Measurements from ENCODE around the gene UBE2E1.

Gene UBE2E1

DNA sequence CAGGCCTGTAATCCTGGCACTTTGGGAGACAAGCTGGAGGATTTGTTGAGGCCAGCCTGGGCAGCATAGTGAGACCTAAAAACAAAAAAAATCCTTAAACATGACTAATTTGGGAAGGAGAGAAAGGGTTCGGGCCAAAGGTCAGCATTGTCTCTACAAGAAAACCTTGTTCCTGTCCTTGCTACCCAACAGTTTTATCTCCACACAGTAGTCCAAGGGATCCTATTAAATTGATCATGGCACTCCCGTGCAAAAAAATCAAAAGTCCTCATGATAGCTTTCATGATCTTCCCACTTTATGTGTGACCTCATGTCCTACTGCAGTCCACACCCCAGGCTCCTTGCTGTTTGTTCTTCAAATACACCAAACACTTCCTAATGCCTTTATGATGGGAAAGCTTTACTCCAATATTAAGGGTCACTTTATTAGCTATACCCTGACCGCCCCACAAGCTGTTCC lies 115.3 kb downstream of the UBE2E1 start:
- DNase-seq (no peak), ATAC-seq (replicated peaks) (no peak)
- Mint-ChIP-seq H3K27me3 (no peaks in the 10 kb centered on the region), H3K4me1 (peaks cover 21 to 46% of the 10 kb centered on the region in 2 donors), H3K36me3 (peaks cover 40 to 45% of the 10 kb centered on the region in 2 donors), H3K9me3 (no peaks in the 10 kb centered on the region), H3K27ac (peak overlapping the region; percentile 65), H3K4me3 (no peak overlapping the region)

DNA sequence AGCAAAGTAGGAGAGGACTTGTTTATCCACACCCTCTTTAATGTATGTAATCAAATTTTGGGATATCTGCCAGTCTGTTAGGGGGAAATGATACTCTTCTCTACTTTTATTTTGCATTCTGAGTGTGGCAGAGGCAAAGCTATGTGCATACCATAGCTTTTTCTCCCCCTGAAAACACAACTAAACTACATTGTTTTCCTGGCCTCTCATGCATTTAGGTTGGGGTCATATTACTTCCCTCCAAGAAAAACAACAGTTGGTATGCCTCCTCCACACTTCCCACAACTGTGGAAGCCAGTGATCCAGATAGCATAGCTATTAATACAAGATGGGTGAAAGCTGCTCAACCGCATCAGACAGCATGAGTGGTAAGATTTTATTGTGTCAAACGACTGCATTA lies 118.0 kb downstream of the UBE2E1 start:
- Mint-ChIP-seq H3K9me3 (no peaks in the 10 kb centered on the region), H3K27me3 (no peaks in the 10 kb centered on the region), H3K4me1 (peaks cover 13 to 27% of the 10 kb centered on the region in 2 donors), H3K27ac (no peak overlapping the region), H3K4me3 (no peak overlapping the region), H3K36me3 (peaks cover 21 to 29% of the 10 kb centered on the region in 2 donors)
- DNase-seq (no peak), ATAC-seq (replicated peaks) (no peak)

DNA sequence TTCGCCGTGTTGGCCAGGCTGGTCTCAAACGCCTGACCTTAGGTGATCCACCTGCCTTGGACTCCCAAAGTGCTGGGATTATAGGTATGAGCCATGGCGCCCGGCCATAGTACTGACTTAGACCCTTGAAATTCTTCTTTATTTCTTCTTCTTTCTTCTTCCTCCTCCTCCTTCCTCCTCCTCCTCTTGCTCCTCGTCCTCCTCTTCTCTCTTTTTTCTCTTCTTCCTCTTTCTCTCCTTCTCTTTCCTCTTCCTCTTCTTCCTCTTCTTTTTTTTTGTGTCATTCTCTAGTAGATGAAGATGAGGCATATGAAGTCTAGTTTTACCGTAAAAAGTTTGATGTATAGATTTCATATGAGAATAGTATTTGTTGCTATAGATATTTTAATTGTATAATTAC lies 120.5 kb downstream of the UBE2E1 start:
- Mint-ChIP-seq H3K36me3 (peaks cover 8% of the 10 kb centered on the region in 2 donors), H3K9me3 (no peaks in the 10 kb centered on the region)
- no peak for ATAC-seq (replicated peaks)

DNA sequence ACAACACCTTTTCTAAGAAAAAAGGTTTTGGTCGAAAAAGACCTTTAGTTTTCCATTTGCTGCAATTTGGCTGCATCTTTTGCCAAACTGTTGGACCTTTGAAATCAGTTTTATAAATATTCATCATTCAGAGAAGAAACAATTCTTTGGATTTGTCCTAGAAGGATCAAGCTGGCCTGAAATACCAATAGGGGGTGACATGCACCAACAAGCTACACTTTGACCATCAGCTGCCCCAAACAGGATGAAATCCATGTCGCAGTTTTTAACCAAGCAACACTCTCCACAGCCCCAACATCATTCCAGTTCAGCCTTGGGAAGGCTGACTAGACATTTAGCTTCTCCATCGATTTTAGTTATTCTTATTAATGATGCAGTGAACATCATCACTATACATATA lies 121.0 kb downstream of the UBE2E1 start:
- DNase-seq (no peak), ATAC-seq (replicated peaks) (no peak)
- H3K4me1 Mint-ChIP-seq: peaks cover 0 to 14% of the 10 kb centered on the region in 2 donors
- H3K27me3 Mint-ChIP-seq: no peaks in the 10 kb centered on the region
- no peaks in the 10 kb centered on the region for H3K9me3 Mint-ChIP-seq
- peaks cover 4% of the 10 kb centered on the region in 2 donors for H3K36me3 Mint-ChIP-seq
- H3K4me3 Mint-ChIP-seq: no peak overlapping the region
- H3K27ac Mint-ChIP-seq: no peak overlapping the region

More for the DNA sequence above, 120.5 kb downstream of the UBE2E1 start:
- Mint-ChIP-seq H3K27ac (no peak overlapping the region), H3K4me1 (peaks cover 1 to 9% of the 10 kb centered on the region in 2 donors), H3K4me3 (no peak overlapping the region), H3K27me3 (no peaks in the 10 kb centered on the region)
- no peak for DNase-seq

DNA sequence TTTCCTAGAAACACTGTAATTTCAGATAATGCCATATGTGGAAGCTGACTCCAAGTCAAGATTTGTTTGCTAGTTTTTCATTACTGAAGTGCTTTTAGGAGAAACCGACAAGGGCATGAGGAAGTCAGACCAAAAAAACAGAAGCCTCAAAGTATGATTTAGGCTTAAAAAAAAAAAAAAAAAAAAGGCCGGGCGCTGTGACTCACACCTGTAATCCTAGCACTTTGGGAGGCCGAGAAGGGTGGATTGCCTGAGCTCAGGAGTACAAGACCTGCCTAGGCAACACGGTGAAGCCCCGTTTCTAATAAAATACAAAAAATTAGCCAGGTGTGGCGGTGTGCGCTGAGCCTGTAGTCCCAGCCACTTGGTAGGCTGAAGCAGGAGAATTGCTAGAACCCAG lies 122.8 kb downstream of the UBE2E1 start:
- no peaks in the 10 kb centered on the region for H3K9me3 Mint-ChIP-seq
- no peak for DNase-seq
- peaks cover 0 to 15% of the 10 kb centered on the region in 2 donors for H3K4me1 Mint-ChIP-seq
- H3K27ac Mint-ChIP-seq: no peak overlapping the region
- H3K4me3 Mint-ChIP-seq: no peak overlapping the region
- H3K27me3 Mint-ChIP-seq: no peaks in the 10 kb centered on the region
- peak; percentile 16 to 21 for ATAC-seq (replicated peaks)
- peaks cover 1 to 4% of the 10 kb centered on the region in 2 donors for H3K36me3 Mint-ChIP-seq

DNA sequence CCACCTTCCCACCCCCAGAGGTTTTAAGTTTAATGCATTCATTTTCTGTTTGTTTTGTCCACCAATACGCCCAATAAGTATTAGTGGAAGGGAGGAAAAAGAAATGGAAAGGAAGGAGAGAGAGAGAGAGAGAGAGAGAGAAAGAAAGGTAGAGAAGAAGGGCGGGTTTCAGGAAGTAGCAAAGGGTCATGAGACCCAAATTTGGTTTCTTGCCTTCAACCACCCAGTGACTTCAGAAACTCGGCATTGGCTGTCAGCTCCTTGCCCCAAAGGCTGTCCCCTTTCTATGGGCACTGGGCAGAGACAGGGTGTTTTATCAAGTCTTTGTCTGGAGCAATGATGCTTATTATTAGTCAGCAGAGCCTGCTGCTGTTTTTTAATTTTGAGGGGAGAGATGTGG lies 125.8 kb downstream of the UBE2E1 start:
- DNase-seq (no peak), ATAC-seq (replicated peaks) (no peak)
- H3K27me3 Mint-ChIP-seq: no peaks in the 10 kb centered on the region
- no peaks in the 10 kb centered on the region for H3K9me3 Mint-ChIP-seq
- H3K36me3 Mint-ChIP-seq: peaks cover 0 to 1% of the 10 kb centered on the region in 2 donors
- H3K4me1 Mint-ChIP-seq: peaks cover 0 to 6% of the 10 kb centered on the region in 2 donors
- no peak overlapping the region for H3K4me3 Mint-ChIP-seq
- no peak overlapping the region for H3K27ac Mint-ChIP-seq

DNA sequence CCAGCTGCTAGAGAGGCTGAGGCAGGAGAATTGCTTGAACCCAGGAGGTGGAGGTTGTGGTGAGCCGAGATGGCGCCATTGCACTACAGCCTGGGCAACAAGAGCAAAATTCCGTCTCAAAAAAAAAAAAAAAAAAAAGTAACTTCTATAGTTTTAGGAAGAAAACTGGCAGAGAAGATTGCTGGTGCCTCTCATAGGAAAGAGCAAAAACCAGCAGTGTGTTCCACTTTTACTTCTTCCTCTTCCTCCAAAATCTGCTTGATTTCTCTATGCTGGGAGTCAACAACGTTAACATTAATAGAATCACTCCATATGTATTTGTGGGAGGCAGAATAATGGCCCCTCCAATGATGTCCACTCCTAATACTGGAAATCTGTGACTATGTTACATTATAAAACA lies 126.8 kb downstream of the UBE2E1 start:
- Mint-ChIP-seq H3K27ac (no peak overlapping the region), H3K4me3 (no peak overlapping the region), H3K4me1 (peaks cover 0 to 6% of the 10 kb centered on the region in 2 donors), H3K36me3 (peaks cover 0 to 1% of the 10 kb centered on the region in 2 donors), H3K27me3 (peaks cover 0 to 4% of the 10 kb centered on the region in 2 donors), H3K9me3 (no peaks in the 10 kb centered on the region)
- DNase-seq (no peak), ATAC-seq (replicated peaks) (no peak)

DNA sequence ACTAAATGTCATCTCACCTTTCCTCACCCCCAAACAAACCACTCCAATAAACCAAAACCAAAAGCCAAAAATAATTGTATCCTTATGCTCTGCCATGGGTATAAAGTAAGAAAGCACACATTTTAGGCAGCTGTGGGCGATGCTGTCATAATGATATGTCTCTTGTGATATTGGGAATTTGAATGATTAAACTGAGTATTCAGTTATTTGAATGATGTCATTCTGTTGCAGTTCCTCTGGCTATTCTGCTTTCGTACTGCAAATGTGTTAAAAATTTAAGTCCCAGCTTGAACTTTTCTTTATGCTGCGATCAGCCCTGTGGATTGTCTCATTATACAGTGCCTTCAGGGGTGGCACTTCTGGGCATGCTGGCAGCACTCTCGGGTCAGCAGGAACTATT lies 128.5 kb downstream of the UBE2E1 start:
- Mint-ChIP-seq H3K4me3 (no peak overlapping the region), H3K27me3 (peaks cover 0 to 4% of the 10 kb centered on the region in 2 donors), H3K36me3 (peaks cover 1 to 3% of the 10 kb centered on the region in 2 donors)

DNA sequence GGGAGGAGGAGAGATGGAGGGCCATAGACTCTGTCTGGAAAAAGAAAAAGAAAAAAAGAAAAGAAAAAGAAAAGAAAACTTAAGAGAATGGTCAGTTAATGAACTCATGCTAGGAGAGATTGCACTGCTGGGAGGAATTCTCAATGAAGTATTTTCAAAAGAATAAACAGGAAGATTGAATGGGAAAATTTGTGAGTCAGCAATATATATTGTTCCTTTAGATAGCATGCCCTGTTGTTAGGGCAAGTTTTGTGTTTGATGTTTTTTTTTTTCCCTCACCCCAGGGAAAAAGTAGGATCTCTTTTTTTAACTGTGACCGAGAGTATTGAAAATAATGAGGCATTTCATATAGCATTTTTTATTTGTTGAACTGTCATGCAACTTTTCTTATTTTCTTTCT lies 131.5 kb downstream of the UBE2E1 start:
- peaks cover 0 to 4% of the 10 kb centered on the region in 2 donors for H3K27me3 Mint-ChIP-seq
- H3K36me3 Mint-ChIP-seq: peaks cover 0 to 3% of the 10 kb centered on the region in 2 donors
- peaks cover 0 to 1% of the 10 kb centered on the region in 2 donors for H3K9me3 Mint-ChIP-seq
- DNase-seq: no peak
- ATAC-seq (replicated peaks): no peak
- no peaks in the 10 kb centered on the region for H3K4me1 Mint-ChIP-seq
- no peak overlapping the region for H3K27ac Mint-ChIP-seq
- no peak overlapping the region for H3K4me3 Mint-ChIP-seq

More for the DNA sequence above, 128.5 kb downstream of the UBE2E1 start:
- Mint-ChIP-seq H3K9me3 (peaks cover 0 to 1% of the 10 kb centered on the region in 2 donors), H3K27ac (no peak overlapping the region), H3K4me1 (peaks cover 0 to 6% of the 10 kb centered on the region in 2 donors)
- DNase-seq: no peak
- no peak for ATAC-seq (replicated peaks)

DNA sequence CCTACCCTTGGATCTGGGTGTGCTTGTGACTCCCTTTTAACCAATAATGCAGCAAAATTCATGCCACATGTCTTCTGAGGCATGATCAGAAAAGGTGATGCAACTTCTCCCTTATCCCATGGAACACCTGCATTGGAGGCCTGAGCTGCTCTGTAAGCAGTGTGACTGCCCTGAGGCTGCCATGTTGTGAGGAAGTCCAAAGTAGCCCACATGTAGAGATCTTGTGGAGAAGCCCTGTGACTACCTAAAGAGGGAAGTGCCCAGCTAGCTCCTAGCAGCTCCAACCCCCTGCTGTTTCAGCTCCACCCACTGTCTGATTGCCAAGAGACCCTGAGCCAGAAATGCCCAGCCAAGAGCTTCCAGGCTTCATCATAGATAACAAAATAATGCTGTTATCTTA lies 132.9 kb downstream of the UBE2E1 start:
- no peak for DNase-seq
- Mint-ChIP-seq H3K27me3 (peaks cover 0 to 4% of the 10 kb centered on the region in 2 donors), H3K9me3 (peaks cover 0 to 1% of the 10 kb centered on the region in 2 donors), H3K36me3 (peaks cover 0 to 3% of the 10 kb centered on the region in 2 donors), H3K4me3 (no peak overlapping the region), H3K4me1 (peaks cover 0 to under 1% of the 10 kb centered on the region in 2 donors), H3K27ac (no peak overlapping the region)
- ATAC-seq (replicated peaks): no peak

DNA sequence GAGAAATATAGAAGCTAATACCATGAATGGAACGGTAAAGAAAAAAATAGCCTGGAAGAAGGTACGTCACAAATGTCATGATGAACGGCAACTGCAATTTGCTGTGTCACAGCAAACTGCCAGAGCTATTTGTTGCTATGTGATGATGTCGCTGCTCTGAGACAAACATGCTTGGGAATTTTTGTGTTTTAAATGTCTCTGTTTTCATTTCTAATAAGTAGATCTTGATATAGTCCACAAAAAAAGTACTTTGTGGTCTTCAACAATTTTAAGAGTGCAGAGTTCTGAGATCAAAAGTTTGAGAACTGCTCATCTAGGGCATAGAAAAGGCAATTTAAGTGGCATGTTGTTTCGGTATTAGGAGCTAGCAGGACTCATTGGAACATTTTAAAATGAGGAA lies 135.0 kb downstream of the UBE2E1 start:
- Mint-ChIP-seq H3K4me3 (no peak overlapping the region), H3K27ac (no peak overlapping the region), H3K4me1 (peaks cover 5 to 12% of the 10 kb centered on the region in 2 donors), H3K36me3 (peaks cover 0 to 3% of the 10 kb centered on the region in 2 donors), H3K27me3 (peaks cover 0 to 4% of the 10 kb centered on the region in 2 donors), H3K9me3 (peaks cover 0 to 1% of the 10 kb centered on the region in 2 donors)
- ATAC-seq (replicated peaks): no peak
- DNase-seq: no peak

Measured in stimulated activated naive B cell treated with anti-CD40 and anti-IgM and Interleukin-4, amounts not matched to agents 10 μg/mL and 1 μg/mL and 100 μg/mL, for 72 hours (primary cell).